HepG2 (cell line): ENCODE data around the gene KPNA4. TPM values are rescaled to one million over a fixed set of nuclear protein-coding genes. Genes with fewer than 3 reads are reported as not detected.

Experiments used
- ATAC-seq: fragments of 200-7000 bp; cut with Tn5 transposase; 3 replicates; pipeline ENCODE4 v1.9.1; 2020; ENCODE audit warnings: mild to moderate bottlenecking, moderate library complexity
- BruUV-seq: library from RNA; stranded (reverse); fragments of 400-500 nt; replicated peaks from 2 replicates; lab custom pipeline; 2021; lab: Mats Ljungman, UMichigan
- CTCF ChIA-PET: fragments of 300-600 bp; formaldehyde crosslinking; extraction: SDS; loops from one replicate; lab custom pipeline; 2021; ENCODE audit warnings: low total read pairs, inconsistent platforms, low intra/inter-chr PET ratio; lab: Yijun Ruan, JAX
- POLR2A ChIA-PET: fragments of 350-600 bp; sonication (Branson Sonifier 250); formaldehyde crosslinking; loops from one replicate; lab custom pipeline; 2020; ENCODE audit warnings: antibody characterized with exemption, inconsistent platforms; lab: Yijun Ruan, JAX
- DNase-seq: peaks from one replicate; pipeline ENCODE4 v3.0.0-alpha.2; 2015; ENCODE audit warnings: low spot score
- FAIRE-seq: peaks from 3 replicates; lab custom pipeline; 2011; peaks lifted over from hg19 to GRCh38; lab: Jason Lieb, UNC
- H2AFZ ChIP-seq: one replicate; pipeline ENCODE4 v1.6.1; 2011; ENCODE audit warnings: low read length, inconsistent platforms
- H3K27ac ChIP-seq: fragments of 300-600 bp; 3 replicates; pipeline ENCODE4 v1.8.0; 2011; ENCODE audit warnings: mixed run types, mild to moderate bottlenecking, mixed read lengths, low read length, inconsistent platforms; ENCODE audit not compliant: insufficient read depth; ENCODE audit errors: extremely low read length
- H3K27me3 ChIP-seq, 2 experiments: fragments of 200-600 bp in 1 of 2; 2 replicates in 1 of 2; 3 replicates in 1 of 2; pipeline versions ENCODE4 v1.6.0 to v1.8.0; 2011; ENCODE audit warnings: low read length in 2 of 2, mild to moderate bottlenecking in 2 of 2, moderate library complexity in 2 of 2, inconsistent platforms in 1 of 2; ENCODE audit not compliant: insufficient read depth in 2 of 2, control insufficient read depth in 1 of 2
- H3K36me3 ChIP-seq, 2 experiments: fragments of 200-600 bp in 1 of 2; replicated peaks in 1 of 2; 2 replicates in 1 of 2; 3 replicates in 1 of 2; pipeline versions ENCODE4 v1.5.1 to v1.8.0; 2011; ENCODE audit warnings: low read length in 2 of 2, inconsistent platforms in 1 of 2; ENCODE audit not compliant: insufficient read depth in 2 of 2, control insufficient read depth in 1 of 2
- H3K4me1 ChIP-seq: 2 replicates; pipeline ENCODE4 v1.5.1; 2012; ENCODE audit warnings: low read length, inconsistent platforms; ENCODE audit not compliant: insufficient read depth
- H3K4me2 ChIP-seq: 2 replicates; pipeline ENCODE4 v1.6.0; 2011; ENCODE audit warnings: low read depth, low read length, inconsistent platforms
- H3K4me3 ChIP-seq, 3 experiments: fragments of 200-600 bp in 1 of 3; sonication (generic), shearing (Covaris generic) in 1 of 3; replicated peaks in 1 of 3; 2 replicates each; pipeline ENCODE4 v1.5.1; 2011 to 2016; ENCODE audit warnings: low read length in 3 of 3, inconsistent platforms in 2 of 3, low read depth in 2 of 3, mild to moderate bottlenecking in 2 of 3, control low read depth in 1 of 3, mixed read lengths in 1 of 3; ENCODE audit not compliant: insufficient read depth in 1 of 3
- H3K79me2 ChIP-seq: one replicate; pipeline ENCODE4 v1.6.1; 2011; ENCODE audit warnings: low read length, inconsistent platforms; ENCODE audit not compliant: insufficient read depth
- H3K9ac ChIP-seq: 2 replicates; pipeline ENCODE4 v1.6.0; 2011; ENCODE audit warnings: mild to moderate bottlenecking, low read depth, low read length, inconsistent platforms; ENCODE audit not compliant: insufficient read depth
- H3K9me3 ChIP-seq: 2 replicates; pipeline ENCODE4 v1.5.1; 2012; ENCODE audit warnings: mild to moderate bottlenecking, low read length
- H4K20me1 ChIP-seq: 2 replicates; pipeline ENCODE4 v1.6.0; 2011; ENCODE audit warnings: inconsistent platforms, mild to moderate bottlenecking, low read length, moderate library complexity; ENCODE audit not compliant: insufficient read depth
- BRCA1 ChIP-seq: sonication (generic); formaldehyde crosslinking; IDR thresholded peaks from 2 replicates; pipeline ENCODE4 v1.4.0; 2020; ENCODE audit warnings: missing genetic modification reagents
- MTA1 ChIP-seq: sonication (generic); formaldehyde crosslinking; IDR thresholded peaks from 2 replicates; pipeline ENCODE4 v1.4.0; 2020; ENCODE audit warnings: missing genetic modification reagents, mild to moderate bottlenecking, borderline replicate concordance
- PCBP2 ChIP-seq: fragments of 200-400 bp; formaldehyde crosslinking; optimal IDR thresholded peaks from 2 replicates; pipeline ENCODE3; 2018; ENCODE audit warnings: low read length, low read depth; ENCODE audit not compliant: poor library complexity, severe bottlenecking
- RFX3 ChIP-seq: IDR thresholded peaks from 2 replicates; pipeline ENCODE4 v1.6.1; 2016; ENCODE audit warnings: missing biosample characterization, missing genetic modification reagents
- SOX13 ChIP-seq, 3 experiments: fragments of 450-650 bp in 1 of 3; sonication (generic) in 1 of 3; formaldehyde crosslinking in 1 of 3; IDR thresholded peaks in 2 of 3; conservative IDR thresholded peaks in 1 of 3; 2 replicates each; pipeline versions ENCODE4 v1.5.0 to v1.6.1; 2016 to 2020; ENCODE audit warnings: antibody characterized with exemption in 1 of 3, mild to moderate bottlenecking in 1 of 3, missing compliant biosample characterization in 1 of 3, missing genetic modification reagents in 1 of 3, moderate library complexity in 1 of 3
- SYNCRIP ChIP-seq: fragments of 200-400 bp; formaldehyde crosslinking; IDR thresholded peaks from 2 replicates; pipeline ENCODE4 v1.6.1; 2018; ENCODE audit warnings: mild to moderate bottlenecking, low read depth, low read length; ENCODE audit not compliant: insufficient read depth
- TBL1XR1 ChIP-seq: fragments of 150-350 bp; IDR thresholded peaks from 2 replicates; pipeline ENCODE4 v1.6.1; 2014; ENCODE audit warnings: borderline replicate concordance, low read length; ENCODE audit not compliant: partially characterized antibody
- ZBTB7A ChIP-seq: sonication (generic); formaldehyde crosslinking; IDR thresholded peaks from 2 replicates; pipeline ENCODE4 v1.8.0; 2022; ENCODE audit warnings: mild to moderate bottlenecking, missing genetic modification reagents
- whole genome bisulfite sequencing: methylation state at CpG from one replicate; pipeline ENCODE4 v1.1.6; 2017; ENCODE audit warnings: low lambda C conversion rate; 5-methylcytosine and 5-hydroxymethylcytosine counted together
- in situ Hi-C: cut with HindIII; loops from 2 replicates; pipeline ENCODE4 v1.10.0; 2017; ENCODE audit warnings: low pct_unique_long_range_greater_than_20kb; ENCODE audit not compliant: extremely low pct_ligation_motif_present
- intact Hi-C: fragments of 100-400 bp; cut with micrococcal nuclease; formaldehyde crosslinking; loops from one replicate; pipeline ENCODE4 v1.10.0; 2022; ENCODE audit not compliant: unreplicated experiment
- polyA plus RNA-seq, 8 experiments: library from polyadenylated mRNA; depleted of rRNA in 3 of 8; stranded (reverse) in 7 of 8; unstranded in 1 of 8; fragments of >200 nt; fragmentation: Illumina TruSeq in 4 of 8; extraction: Trizol in 4 of 8; gene quantifications; 2 replicates each; pipeline versions ENCODE4 v1.2.1 to v1.2.3, GENCODE V29; 2011 to 2016; ENCODE audit warnings: low read depth in 4 of 8, missing spikeins in 1 of 8, mixed read lengths in 1 of 8; ENCODE audit not compliant: insufficient read depth in 1 of 8
- total RNA-seq, 5 experiments: library from RNA; depleted of rRNA; stranded (reverse); fragments of >200 nt; fragmentation: Illumina TruSeq; extraction: Trizol; gene quantifications; 2 replicates each; pipeline ENCODE4 v1.2.3, GENCODE V29; 2016; ENCODE audit warnings: low read depth in 1 of 5
- TF ChIP-seq, protein P1 (sequence below): sonication (generic); formaldehyde crosslinking; IDR thresholded peaks from 2 replicates; pipeline ENCODE4 v1.5.0; 2020; ENCODE audit warnings: missing genetic modification reagents, mild to moderate bottlenecking, borderline replicate concordance

KPNA4 gene
- total and polyA plus RNA-seq, 2 of the 13 experiments (the other 11 are each of a cell fraction or from before 2014, with no cell fraction given): 9.9 to 27.9 TPM

DNA sequence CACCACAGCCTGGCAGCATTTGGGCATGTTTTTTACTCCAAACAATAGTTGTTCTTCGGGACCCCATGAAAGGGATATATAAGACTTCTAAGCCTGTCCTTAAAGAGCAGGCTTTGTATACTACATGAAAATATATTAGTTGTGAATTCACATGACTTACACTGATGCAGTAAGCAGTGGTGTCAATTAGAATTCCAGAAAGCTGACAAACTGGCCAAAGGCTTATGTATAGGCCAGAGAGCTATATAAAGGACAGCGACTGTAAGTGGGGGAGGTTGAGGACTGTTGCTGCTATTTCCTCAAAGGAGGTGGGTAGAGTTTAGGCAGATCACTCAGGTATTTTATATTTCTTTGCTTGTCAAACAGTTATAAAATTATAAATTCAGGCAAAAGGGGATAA, 24.8 kb downstream of the KPNA4 start:
- Histone ChIP-seq H3K9ac (no peak overlapping the region), H3K9me3 (no peaks in the 10 kb centered on the region), H3K27me3 (no peaks in the 10 kb centered on the region), H3K4me3 (no peak overlapping the region), H3K79me2 (peaks cover 76% of the 10 kb centered on the region), H4K20me1 (peaks cover 4% of the 10 kb centered on the region; the same call in 1 of the 2 replicates), H3K36me3 (peaks cover 0 to 5% of the 10 kb centered on the region in 2 experiments; a peak in 1 of 5 replicates), H3K4me1 (no peaks in the 10 kb centered on the region), H3K4me2 (no peak overlapping the region), H2AFZ (no peak overlapping the region), H3K27ac (no peak overlapping the region)
- BruUV-seq: no TSS peak
- no peak for TF ChIP-seq SYNCRIP
- no peak for TF ChIP-seq PCBP2
- TF ChIP-seq, protein P1, sequence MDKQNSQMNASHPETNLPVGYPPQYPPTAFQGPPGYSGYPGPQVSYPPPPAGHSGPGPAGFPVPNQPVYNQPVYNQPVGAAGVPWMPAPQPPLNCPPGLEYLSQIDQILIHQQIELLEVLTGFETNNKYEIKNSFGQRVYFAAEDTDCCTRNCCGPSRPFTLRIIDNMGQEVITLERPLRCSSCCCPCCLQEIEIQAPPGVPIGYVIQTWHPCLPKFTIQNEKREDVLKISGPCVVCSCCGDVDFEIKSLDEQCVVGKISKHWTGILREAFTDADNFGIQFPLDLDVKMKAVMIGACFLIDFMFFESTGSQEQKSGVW (CRISPR knock-in tag): no peak
- no peak for TF ChIP-seq MTA1
- TF ChIP-seq ZBTB7A (CRISPR knock-in tag): no peak
- no peak for TF ChIP-seq BRCA1 (CRISPR knock-in tag)
- TF ChIP-seq SOX13 (IDR thresholded peaks at IDR 0.05): no peak
- TF ChIP-seq SOX13 (CRISPR knock-in tag; conservative IDR thresholded peaks at IDR 0.05 in 1 of 2, IDR thresholded peaks at IDR 0.05 in 1 of 2): no peak
- TF ChIP-seq RFX3 (CRISPR knock-in tag): no peak
- no peak for TF ChIP-seq TBL1XR1
- intact Hi-C loops (no loop called here), in situ Hi-C loops (no loop called here)
- FAIRE-seq (no peak), DNase-seq (no peak), ATAC-seq (no peak)
- CTCF ChIA-PET: no interaction called here
- 92% methylated on average over 2 of the region's 2 CpGs for whole genome bisulfite sequencing
- POLR2A ChIA-PET: no interaction called here
